GM21717 (cell line): ENCODE measurements around the gene ZYG11B.
"Not testable (repeated sequence)": the region's sequence is repeated elsewhere in the genome, so short reads cannot be mapped to it uniquely, and the experiment has no call there.

Source experiments
- ATAC-seq: cut with Tn5 transposase; IDR thresholded peaks from one replicate; pipeline ENCODE4 v1.9.1; 2021; ENCODE audit warnings: mild to moderate bottlenecking, moderate library complexity; ENCODE audit not compliant: unreplicated experiment

ZYG11B gene

DNA sequence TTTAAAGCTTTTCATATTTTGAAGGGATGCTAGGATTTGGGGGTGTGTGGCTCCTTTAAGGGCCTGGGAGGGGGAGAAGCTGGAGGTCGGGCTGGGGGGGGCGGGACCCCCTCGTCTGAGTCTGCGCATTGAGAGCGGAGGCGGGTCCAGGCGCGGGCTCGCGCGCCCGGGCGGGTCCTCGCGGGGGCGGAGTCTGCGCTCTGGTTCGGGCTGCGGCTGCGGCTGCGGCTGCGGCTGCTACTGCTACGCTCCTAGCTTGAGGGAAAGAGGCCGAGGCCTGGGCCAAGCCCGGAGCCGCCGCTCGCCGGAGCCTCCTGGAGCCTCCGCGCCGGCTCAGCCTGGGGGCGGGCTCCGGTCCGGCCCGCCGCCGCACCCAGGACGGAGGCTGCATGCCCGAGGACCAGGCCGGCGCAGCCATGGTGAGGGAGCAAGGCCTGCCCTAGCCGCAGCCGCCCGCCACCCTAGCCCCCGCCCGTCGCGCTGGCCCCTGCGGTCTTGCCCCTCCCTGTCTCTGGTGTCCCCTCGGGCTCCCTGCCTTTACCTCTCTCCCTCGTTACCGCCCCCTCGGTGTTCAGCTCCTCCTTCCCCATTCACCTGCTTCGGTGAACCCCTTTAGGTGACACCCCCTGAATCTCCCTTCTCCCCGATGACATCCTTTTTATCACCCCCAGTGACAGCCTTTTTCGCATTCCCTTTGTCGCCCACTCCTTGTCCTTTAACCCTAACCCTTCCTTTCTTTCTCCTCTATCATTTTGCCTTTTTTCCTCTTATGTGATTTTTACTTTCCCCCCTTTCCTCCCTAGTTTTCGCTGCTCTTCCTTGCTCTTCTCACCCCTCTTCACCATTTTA is at the start of gene ZYG11B:
TSS of gene ZYG11B (plus strand) at position 189 of the 849 bp plus-strand sequence. CDS start at position 390, 201 bp downstream.
- ATAC-seq, result peak; percentile 76

DNA sequence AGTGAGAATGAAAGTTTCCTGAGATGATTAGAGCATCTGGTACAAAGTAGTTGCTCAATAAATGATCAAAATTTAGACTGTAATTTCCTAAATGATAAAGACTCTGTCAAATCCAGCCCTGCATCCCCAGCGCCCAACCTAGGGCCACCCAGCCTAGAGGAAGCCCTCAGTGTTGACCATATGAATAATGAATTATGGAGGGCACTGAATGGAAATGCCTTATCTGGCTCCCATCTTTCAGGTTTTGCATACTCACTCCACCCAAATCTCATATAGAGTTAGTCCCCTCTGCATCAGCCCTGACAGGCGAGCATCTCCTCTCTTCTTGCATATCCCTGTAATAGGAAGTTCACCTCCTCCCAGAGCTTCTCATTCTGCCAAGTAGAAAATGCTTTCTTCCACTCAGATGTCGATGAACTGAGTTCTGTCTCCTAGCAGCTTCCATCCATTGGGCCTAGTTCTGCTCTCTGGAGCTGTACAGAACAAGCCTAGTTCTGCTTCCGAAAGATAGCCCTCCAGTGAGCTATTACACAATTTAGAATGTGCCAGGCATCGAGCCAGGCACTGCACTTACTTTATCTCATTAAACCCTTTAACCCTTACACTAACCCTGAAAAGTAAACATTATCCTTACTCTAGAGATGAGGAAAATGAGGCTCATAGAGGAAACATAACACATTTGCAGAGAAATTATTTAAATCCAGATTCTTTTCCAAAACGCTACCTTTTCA is 49.0 kb upstream of the ZYG11B start:
- ATAC-seq, result no peak

- ATAC-seq, result no peak
Measured at GRCh38 chr1:52679048-52679447, 47.2 kb upstream of the ZYG11B start.

GRCh38 chr1:52679498-52679897 is 46.8 kb upstream of the ZYG11B start:
- ATAC-seq, result no peak

DNA sequence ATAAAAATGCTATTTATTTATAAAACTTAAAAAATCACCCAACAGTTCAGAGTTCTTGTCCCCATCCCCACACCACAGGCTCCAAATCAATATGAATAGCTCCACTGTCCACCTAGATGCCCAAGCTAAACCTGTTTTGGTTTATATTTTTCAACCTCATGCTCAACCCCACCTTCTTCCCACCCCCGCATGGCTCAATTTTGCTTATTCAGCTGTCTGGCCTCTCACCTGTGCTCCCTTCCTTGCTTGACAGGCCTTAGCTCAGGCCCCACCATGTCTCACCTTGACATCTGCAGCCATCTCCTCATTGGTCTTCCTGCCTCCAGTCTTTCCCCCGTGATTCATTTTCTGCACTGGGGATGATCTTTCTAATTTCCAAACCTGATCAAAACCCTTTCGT is 45.9 kb upstream of the ZYG11B start:
- no peak for ATAC-seq

GRCh38 chr1:52681136-52681535 is 45.1 kb upstream of the ZYG11B start:
- ATAC-seq, result no peak

DNA sequence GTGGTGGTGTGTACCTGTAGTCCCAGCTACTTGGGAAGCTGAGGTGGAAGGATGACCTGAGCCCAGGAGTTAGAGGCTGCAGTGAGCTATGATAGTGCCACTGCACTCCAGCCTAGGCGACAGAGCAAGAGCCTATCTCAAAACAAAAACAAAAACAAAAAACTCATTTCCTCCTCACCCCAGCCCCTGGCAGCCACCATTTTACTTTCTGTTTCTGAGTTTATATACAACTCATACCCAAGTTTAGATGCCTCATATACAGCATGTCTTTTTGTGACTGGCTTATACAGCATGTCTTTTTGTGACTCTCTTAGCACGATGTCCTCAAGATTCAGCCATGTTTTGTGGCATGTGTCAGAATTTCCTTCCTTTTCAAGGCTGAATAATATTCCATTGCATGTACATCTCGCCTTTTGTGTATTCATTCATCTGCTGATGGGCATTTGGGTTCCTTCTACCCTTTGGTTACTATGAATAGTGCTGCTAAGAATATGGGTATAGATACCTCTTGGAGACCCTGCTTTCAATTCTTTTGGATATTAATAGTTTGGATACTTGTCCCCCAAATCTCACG is 42.8 kb upstream of the ZYG11B start:
- ATAC-seq, result no peak

DNA sequence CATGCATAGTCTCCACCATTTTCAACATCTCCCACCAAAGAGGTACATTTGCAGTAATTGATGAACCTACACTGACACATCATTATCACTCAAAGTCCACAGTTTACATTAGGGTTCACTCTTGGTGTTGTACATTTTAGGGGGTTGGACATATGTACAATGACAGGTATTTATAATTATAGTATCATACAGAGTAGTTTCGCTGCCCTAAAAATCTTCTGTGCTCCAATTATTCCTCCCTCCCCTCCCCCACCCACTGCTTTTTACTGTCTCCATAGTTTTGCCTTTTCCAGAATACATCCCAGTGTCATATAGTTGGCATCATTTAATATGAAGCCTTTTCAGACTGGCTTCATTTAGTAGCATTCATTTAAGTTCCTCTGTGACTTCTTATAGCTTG is 41.7 kb upstream of the ZYG11B start:
- no peak for ATAC-seq

DNA sequence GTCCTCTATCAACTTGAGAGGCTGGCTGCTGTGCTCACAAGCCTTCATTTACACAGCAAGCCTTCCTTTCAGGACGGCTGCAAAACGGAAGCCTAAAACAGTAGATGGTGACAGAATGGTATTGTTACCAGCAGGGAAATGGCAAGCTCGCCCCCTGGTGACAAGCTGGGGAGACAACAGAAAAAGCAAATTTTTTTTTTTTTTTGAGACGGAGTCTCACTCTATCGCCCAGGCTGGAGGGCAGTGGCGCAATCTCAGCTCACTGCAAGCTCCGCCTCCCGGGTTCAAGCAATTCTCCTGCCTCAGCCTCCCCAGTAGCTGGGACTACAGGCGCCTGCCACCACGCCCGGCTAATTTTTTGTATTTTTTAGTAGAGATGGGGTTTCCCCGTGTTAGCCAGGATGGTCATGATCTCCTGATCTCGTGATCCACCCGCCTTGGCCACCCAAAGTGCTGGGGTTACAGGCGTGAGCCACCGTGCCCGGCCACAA is 39.9 kb upstream of the ZYG11B start:
- ATAC-seq, result peak; percentile 63

GRCh38 chr1:52686830-52687229 is 39.4 kb upstream of the ZYG11B start:
- no peak for ATAC-seq

DNA sequence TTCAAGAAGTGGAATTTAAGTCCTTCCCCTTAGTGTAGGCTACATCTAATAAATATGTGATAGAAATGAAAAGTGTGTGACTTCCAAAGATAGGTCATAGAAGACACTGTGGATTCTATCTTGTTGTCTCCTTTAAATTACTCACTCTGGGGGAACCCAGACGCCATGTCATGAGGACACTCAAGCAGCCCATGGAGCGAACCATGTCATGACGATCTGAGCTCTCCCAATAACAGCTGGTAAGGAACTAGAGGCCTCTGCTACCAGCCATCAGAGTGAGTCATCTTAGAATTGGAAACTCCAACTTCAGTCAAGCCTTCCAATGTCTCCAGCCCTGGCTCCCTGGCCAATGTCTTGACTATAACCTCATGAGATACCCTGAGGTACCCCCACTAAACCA is 34.4 kb upstream of the ZYG11B start:
- no peak for ATAC-seq

DNA sequence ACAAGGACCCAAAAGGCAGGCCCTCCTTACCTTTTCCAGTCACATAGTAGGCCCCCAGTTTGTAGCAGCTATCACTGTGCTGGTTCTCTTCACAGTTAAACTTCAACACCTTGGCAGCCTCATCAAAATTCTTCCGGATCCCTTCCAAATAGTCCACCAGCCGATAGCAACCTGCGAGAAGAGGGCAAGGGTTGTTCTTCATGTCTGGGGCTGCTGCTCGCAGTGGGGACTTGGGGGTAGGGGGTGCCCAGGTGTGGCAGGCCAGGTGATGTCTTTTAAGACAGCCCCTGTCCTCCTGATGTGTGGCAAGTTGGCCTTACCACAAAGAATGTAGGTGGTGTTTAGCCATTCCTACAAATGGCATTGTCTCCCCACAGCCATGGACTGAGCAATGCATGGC is 33.6 kb upstream of the ZYG11B start:
- ATAC-seq, result no peak

DNA sequence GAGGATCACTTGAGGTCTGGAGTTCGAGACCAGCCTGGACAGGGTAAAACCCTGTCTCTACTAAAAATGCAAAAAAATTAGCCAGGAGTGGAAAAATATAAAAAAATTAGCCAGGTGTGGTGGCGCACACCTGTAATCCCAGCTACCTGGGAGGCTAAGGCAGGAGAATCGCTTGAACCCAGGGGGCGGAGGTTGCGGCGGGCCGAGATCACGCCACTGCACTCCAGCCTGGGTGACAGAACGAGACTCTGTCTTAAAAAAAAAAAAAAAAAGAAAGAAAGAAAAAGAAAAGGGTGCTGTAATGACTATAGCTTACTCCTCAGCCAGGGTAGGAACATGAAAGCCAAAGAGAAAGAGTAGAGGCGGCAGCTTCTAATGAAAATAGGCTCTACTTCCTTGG is 32.9 kb upstream of the ZYG11B start:
- not testable (repeated sequence) for ATAC-seq

- ATAC-seq, result no peak
Measured at GRCh38 chr1:52693843-52694242, 32.4 kb upstream of the ZYG11B start.

- ATAC-seq, result no peak
Measured at GRCh38 chr1:52695627-52696026, 30.6 kb upstream of the ZYG11B start.

- ATAC-seq, result peak; percentile 45
Measured at GRCh38 chr1:52697795-52698674, 28.2 kb upstream of the ZYG11B start, which contains the start of gene COA7. TSS of gene COA7 (minus strand) at chr1:52698347. CDS start at chr1:52698326, 21 bp downstream.

- peak; percentile 91 for ATAC-seq
Measured at GRCh38 chr1:52702886-52703787, 23.1 kb upstream of the ZYG11B start.

DNA sequence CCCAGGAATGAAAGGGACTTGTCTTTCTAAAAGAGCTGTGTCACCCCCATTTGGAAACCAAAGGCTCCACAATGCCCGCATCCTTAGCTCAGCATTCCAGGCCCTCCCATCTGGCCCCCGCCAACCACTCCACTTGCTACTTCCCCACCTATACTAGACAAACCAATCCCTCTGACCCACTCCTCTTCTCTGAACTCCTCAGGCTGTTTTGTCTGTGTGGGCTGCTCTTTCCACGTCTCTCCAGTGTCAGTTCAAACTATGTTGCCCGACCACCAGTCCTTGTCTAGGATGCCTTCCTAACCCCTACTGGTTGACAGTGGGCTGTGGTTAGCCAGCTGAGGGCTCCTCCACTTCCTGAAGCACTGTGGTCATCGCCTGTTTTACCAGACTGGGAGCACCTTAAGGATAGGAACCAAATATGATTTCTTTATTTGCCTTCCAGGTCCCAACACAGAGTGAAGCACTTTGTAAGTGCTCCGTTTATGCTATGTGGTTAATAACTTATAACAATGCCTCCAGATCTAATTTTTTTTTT is 20.1 kb upstream of the ZYG11B start:
- no peak for ATAC-seq
